Uterus (tissue), 4 donors: Measurements from ENCODE around the gene ETV4. TPM values are rescaled to one million over a fixed set of nuclear protein-coding genes. Genes with fewer than 3 reads are reported as not detected.

Experiments used
- DNase-seq, 2 donors: peaks; one replicate each; pipeline ENCODE4 v3.0.0-alpha.2; 2019 to 2020
- H3K27ac ChIP-seq, 2 donors: fragments of 200-600 bp; sonication (generic); 1 replicate in 1 of 2; 2 replicates in 1 of 2; pipeline ENCODE4 v1.5.1; 2016 to 2018
- H3K27me3 ChIP-seq, 2 donors: fragments of 200-600 bp; sonication (generic); one replicate each; pipeline ENCODE4 v1.5.1; 2018 to 2019; ENCODE audit warnings: control low read depth in 1 of 2
- H3K36me3 ChIP-seq, 2 donors: fragments of 200-600 bp; sonication (generic); one replicate each; pipeline ENCODE4 v1.5.1; 2019; ENCODE audit warnings: control low read depth in 1 of 2
- H3K4me1 ChIP-seq, 2 donors: fragments of 200-600 bp; sonication (generic); one replicate each; pipeline ENCODE4 v1.5.1; 2018 to 2019; ENCODE audit warnings: control low read depth in 1 of 2
- H3K4me3 ChIP-seq, 2 donors: fragments of 200-600 bp; sonication (generic); 1 replicate in 1 of 2; 2 replicates in 1 of 2; pipeline ENCODE4 v1.5.1; 2018 to 2019; ENCODE audit warnings: mild to moderate bottlenecking in 1 of 2
- H3K9me3 ChIP-seq, 2 donors: fragments of 200-600 bp; sonication (generic); one replicate each; pipeline ENCODE4 v1.5.1; 2019; ENCODE audit warnings: control low read depth in 1 of 2
- CTCF ChIP-seq, 4 experiments: fragments of 200-600 bp in 2 of 4; fragments of 450-650 bp in 2 of 4; sonication (generic) in 2 of 4; IDR thresholded peaks; one replicate each; pipeline ENCODE4 v1.5.1; 2016 to 2019; ENCODE audit warnings: antibody characterized with exemption in 4 of 4, mild to moderate bottlenecking in 2 of 4, moderate library complexity in 1 of 4
- POLR2A ChIP-seq, 2 donors: fragments of 450-650 bp; IDR thresholded peaks; one replicate each; pipeline ENCODE4 v1.6.1; 2016; ENCODE audit warnings: antibody characterized with exemption in 2 of 2, mild to moderate bottlenecking in 1 of 2, moderate library complexity in 1 of 2
- intact Hi-C: fragments of 100-400 bp; cut with DNase I; formaldehyde crosslinking; loops from one replicate; pipeline ENCODE4 v1.15.1; 2023; ENCODE audit warnings: low total_unique reads
- total RNA-seq, 4 donors: library from RNA; depleted of rRNA in 3 of 4; stranded (reverse); fragments of >200 nt in 3 of 4; gene quantifications; one replicate each; pipeline versions ENCODE4 v1.1.0 to v1.2.4, GENCODE V29; 2014 to 2023
- donor health status: DM: yes; HTN: yes; CAD: no.

Gene ETV4
- total RNA-seq, 4 donors from 2014 or later, result 0.51 to 2.8 (median 2.1) TPM; not detected in 1

DNA sequence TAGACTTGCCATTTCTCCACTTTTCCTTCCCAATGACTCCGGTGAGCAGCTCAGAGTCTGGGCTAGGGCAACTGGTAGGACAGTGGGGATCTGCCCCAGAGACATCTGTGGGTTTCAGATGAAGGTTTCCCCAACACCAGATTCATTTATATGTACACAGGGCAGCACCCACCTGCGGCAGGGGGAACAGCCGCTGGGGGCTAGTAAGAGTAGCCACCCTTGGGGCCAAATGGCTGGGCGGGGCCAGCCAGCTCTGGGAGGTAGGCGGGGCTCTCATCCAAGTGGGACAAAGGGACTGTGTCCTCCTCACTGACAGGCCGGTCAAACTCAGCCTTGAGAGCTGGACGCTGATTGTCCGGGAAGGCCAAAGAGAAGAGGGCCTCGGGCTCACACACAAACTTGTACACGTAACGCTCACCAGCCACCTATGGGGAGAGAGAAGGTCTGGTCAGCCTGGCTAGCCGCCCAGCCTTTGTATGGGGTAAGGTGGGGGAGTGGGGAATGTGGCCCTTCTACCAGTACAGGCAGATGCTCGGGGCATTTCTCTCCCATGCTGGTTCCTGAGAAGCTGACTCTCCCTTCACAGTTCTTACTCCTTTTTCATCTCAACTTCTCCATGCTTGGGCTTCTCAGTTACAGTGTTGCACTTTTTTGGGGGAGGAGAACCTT lies 17.7 kb downstream of the ETV4 start:
- Histone ChIP-seq H3K4me1 (peaks cover 0 to 11% of the 10 kb centered on the region in 2 donors), H3K4me3 (no peak overlapping the region), H3K27ac (no peak overlapping the region), H3K9me3 (no peaks in the 10 kb centered on the region), H3K27me3 (no peaks in the 10 kb centered on the region), H3K36me3 (no peaks in the 10 kb centered on the region)
- DNase-seq, result no peak
- TF ChIP-seq POLR2A (IDR thresholded peaks at IDR 0.05) (no peak), CTCF (IDR thresholded peaks at IDR 0.05) (no peak)
- intact Hi-C loops, result no loop called here

- DNase-seq, result no peak
- Histone ChIP-seq H3K27ac (no peak overlapping the region), H3K9me3 (no peaks in the 10 kb centered on the region), H3K36me3 (no peaks in the 10 kb centered on the region), H3K4me1 (peaks cover 0 to 11% of the 10 kb centered on the region in 2 donors), H3K4me3 (no peak overlapping the region), H3K27me3 (no peaks in the 10 kb centered on the region)
- TF ChIP-seq POLR2A (IDR thresholded peaks at IDR 0.05), result no peak
- TF ChIP-seq CTCF (IDR thresholded peaks at IDR 0.05), result no peak
- intact Hi-C loops, result no loop called here
Observed at GRCh38 chr17:43526886-43527648, 19.1 kb downstream of the ETV4 start.

DNA sequence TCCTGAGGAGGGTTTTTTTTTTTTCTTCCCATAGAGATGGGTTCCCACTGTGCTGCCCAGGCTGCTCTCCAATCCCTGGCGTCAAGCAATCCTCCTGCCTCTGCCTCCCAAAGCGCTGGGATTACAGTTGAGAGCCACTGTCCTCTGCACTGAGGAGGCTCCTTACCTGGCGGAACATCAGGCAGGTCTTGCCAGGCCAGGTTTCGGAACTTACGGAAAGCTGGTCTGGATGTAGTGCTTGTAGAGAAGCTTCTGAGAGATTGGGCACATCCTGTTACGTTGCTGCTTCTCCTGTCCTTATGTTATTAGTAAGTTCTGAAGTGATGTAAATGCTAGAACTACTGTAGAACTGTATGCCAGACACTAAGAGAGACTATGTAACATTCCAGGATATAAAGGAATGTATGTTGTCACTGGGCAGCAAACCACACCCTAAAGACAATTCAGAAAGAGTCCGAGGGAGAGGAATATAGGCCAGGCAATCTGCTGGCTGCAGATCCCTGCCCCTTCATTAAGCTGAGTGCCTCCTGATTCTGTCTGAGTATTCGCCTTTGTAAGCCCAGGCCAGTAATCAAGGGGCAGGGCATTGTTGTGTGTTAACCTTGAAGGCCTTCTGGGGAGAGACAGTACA lies 21.1 kb downstream of the ETV4 start:
- Histone ChIP-seq H3K9me3 (no peaks in the 10 kb centered on the region), H3K27me3 (no peaks in the 10 kb centered on the region), H3K36me3 (no peaks in the 10 kb centered on the region), H3K4me1 (peaks cover 0 to 3% of the 10 kb centered on the region in 2 donors), H3K27ac (no peak overlapping the region), H3K4me3 (no peak overlapping the region)
- no peak for DNase-seq
- TF ChIP-seq POLR2A (IDR thresholded peaks at IDR 0.05) (no peak), CTCF (IDR thresholded peaks at IDR 0.05) (no peak)
- intact Hi-C loops, result no loop called here

GRCh38 chr17:43521389-43521788 lies 24.8 kb downstream of the ETV4 start:
- H3K36me3 ChIP-seq, result no peaks in the 10 kb centered on the region
- intact Hi-C loops, result no loop called here
- TF ChIP-seq POLR2A (IDR thresholded peaks at IDR 0.05) (no peak), CTCF (IDR thresholded peaks at IDR 0.05) (no peak)

More at GRCh38 chr17:43521389-43521788, 24.8 kb downstream of the ETV4 start:
- H3K4me3 ChIP-seq, result no peak overlapping the region
- H3K27ac ChIP-seq, result no peak overlapping the region
- H3K9me3 ChIP-seq, result no peaks in the 10 kb centered on the region
- no peak for DNase-seq
- H3K4me1 ChIP-seq, result no peaks in the 10 kb centered on the region
- no peaks in the 10 kb centered on the region for H3K27me3 ChIP-seq
